HG03575 (cell line): ENCODE data around the gene HSPA12A.

Experiments used
- ATAC-seq: cut with Tn5 transposase; IDR thresholded peaks from one replicate; pipeline ENCODE4 v1.9.1; 2021; ENCODE audit not compliant: unreplicated experiment, insufficient number of reproducible peaks, low FRiP score; ENCODE audit errors: extremely low read depth

HSPA12A gene

GRCh38 chr10:116704926-116705325, 37.4 kb downstream of the HSPA12A start:
- ATAC-seq = no peak

- ATAC-seq = no peak
These were observed 40.2 kb downstream of the HSPA12A start for GRCh38 chr10:116702165-116702564.

DNA sequence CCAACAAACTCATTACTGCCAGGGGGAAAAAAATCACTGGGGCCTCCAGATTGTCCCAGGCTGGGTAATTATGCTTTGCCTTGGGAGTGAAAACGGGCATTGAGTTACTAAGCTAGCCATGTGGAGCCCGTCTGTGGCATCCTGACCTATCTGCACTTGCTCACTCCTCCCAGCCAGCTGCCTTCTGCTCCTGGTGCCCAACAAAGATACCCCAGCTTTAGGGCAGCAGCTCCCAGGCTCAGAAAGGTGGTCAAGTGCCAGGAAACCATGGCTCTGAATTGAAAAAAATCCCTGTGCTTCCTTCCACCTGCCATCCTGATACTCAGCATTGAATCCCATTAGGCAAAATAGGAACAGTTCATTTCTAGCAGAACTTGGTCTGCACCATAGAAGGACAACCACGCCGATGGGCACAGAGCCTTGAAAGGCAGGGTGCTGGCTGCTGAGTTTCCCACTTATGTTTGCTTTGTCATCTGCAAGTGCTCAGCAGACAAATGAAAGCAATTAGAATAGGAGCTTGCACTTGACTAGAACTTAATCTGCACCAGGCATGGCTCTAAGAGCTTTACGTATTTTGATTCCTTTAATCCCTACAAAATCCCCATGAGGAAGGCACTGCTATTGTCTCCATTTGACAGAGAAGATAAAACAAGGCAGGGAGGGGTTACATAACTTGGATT, 42.8 kb downstream of the HSPA12A start:
- no peak for ATAC-seq

DNA sequence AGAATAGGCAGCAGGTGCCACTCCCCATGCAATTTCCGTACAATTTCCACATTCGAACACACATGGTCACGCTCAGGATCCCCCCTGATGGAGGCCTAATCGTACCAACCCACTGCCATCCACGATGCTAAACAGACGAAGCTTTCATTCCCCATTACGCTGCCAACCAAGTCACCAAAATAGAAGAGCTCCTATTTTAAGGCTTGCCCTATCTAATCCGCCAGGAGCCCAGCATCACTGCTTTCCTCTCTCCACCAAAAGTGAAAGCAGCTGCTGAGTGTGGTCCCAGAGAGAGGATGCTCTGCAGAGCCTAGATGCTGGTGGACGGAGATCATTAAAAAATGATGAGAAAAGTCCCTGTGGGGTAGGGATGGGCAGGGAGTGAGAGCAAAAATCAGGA, 43.3 kb downstream of the HSPA12A start:
- ATAC-seq = no peak

- no peak for ATAC-seq
These were observed 44.0 kb downstream of the HSPA12A start for GRCh38 chr10:116698364-116698763.

DNA sequence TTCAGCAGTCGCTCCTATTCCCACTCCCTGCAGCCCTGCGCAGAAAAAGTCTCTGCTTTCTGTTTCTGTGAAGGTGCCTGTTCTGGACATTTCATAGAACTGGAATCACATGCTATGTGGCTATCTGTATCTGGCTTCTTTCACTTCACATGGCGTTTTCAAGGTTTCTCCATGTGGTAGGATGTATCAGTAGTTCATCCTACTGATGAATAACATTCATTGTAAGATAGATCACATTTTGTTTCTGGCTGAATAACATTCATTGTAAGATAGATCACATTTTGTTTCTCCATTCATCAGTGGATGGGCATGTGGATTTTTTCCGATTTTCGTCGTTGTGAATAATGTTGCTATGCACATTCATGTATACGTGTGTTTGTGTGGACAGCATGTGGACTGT, 44.5 kb downstream of the HSPA12A start:
- no peak for ATAC-seq

DNA sequence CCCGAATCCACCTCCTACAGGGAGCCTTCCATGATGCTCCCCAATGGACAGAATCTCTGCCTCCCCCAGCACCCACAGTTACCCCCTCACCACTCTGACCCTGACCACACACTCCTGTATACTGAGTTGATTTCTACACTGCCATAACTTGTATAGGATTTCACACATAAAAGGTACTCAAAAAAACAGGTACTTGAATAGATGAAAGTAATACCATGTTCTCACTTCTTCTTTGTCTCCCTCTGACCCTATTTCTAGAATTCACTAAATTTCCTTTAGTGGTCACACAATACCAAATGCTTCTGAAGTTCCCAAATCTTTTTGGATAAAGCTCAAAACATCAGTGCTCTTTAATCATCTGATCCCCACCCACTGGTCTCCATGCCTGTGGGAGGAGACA, 45.4 kb downstream of the HSPA12A start:
- no peak for ATAC-seq

- ATAC-seq = no peak
These were observed 47.5 kb downstream of the HSPA12A start for GRCh38 chr10:116694927-116695268.

- no peak for ATAC-seq
These were observed 48.0 kb downstream of the HSPA12A start for GRCh38 chr10:116694243-116694926.

- no peak for ATAC-seq
These were observed 50.1 kb downstream of the HSPA12A start for GRCh38 chr10:116692225-116692624.

DNA sequence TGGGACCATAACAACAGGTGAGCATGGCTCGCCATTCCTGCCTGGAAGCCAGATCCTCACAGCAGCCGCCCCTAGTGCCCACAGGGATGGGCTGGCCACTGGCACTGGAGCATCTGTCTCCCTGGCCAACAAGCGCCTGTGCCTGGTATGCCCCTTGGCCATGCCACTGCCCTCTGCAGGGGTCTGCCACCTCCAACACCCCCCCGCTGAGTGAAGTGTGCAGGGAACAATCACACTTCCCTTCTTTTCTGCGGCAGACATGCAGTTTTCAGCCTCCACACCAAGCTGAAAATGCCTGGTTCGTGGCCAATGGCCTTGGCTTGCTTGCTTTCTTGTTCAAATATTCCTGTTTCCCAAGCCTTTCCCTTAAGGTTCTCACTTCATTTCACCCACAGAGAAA, 50.7 kb downstream of the HSPA12A start:
- ATAC-seq = no peak

GRCh38 chr10:116690356-116691322, 51.7 kb downstream of the HSPA12A start:
- no peak for ATAC-seq

DNA sequence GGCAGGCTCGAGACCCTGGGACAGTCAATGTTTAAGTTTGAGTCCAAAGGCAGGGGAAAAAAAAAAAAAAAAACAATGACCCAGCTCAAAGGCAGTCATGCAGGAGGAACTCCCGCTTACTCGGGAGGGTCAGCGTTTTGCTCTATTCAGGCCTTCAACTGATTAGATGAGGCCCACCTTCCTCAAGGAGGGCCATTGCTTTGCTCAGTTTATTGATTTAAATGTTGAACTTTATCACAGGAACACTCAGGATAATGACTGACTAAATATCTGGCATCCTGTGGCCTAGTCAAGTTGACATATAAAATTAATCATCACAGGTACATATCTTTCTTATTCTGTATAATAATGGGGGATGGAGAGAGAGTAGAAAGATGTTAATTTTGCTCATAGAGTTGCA, 52.6 kb downstream of the HSPA12A start:
- ATAC-seq = no peak

DNA sequence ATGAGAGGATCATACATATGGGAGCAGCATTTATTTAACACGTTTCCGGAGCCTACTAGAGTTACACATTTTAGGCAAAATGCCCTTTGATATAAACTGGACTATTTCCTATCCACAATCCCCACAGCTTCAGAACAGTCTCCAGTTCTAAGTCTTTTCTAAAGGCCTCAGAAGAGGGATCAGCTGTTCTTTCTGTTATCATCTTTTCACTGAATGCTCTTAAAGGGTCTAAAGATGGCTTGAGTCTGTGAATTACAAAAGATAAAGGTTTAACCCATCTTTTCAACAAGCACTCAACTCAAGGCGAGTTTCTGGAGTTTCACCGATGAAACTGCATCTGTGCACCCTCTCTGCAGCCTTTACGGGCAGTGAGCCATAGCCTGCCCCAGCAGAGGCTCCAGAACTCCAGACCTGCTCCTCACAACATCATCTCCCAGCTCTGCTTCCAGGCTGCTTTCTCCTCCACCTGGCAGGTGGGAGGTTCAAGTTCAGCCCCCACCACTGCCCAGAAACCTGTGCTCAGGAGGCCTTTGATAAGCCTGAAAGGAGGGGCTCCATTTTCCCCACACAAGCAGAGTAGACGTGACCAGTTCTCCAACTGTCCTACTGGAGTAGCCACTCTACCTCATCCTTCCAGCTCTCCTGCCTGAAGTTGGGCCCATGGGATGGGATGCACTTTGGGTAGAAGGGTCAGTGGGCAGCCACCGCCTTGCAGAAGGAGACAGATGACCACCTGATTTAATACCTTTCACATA, 53.4 kb downstream of the HSPA12A start:
- ATAC-seq = no peak

DNA sequence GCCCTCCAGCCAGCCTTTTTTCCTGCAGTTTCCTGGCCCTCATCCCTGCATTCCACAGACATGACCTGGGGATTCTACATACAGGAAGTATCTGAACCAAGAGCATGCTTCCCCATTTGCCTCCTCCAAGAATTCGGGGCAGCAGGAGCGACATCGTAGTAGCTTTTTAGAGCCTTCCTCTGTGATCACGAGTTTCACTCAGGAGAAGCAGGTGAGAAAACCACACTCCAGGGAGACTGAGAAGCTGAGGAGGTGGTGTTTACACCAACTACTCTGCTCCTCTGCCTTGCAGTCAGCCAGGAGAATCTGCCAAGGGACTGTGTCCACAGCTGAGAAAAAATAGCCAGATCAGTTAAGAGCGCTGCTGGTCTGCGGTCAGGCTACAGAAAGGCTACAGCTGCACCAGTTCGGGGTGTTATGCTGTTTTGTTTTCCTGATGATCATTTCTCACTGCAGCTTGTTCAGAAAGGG, 54.1 kb downstream of the HSPA12A start:
- ATAC-seq = no peak

- no peak for ATAC-seq
These were observed 54.7 kb downstream of the HSPA12A start for GRCh38 chr10:116687633-116688032.

DNA sequence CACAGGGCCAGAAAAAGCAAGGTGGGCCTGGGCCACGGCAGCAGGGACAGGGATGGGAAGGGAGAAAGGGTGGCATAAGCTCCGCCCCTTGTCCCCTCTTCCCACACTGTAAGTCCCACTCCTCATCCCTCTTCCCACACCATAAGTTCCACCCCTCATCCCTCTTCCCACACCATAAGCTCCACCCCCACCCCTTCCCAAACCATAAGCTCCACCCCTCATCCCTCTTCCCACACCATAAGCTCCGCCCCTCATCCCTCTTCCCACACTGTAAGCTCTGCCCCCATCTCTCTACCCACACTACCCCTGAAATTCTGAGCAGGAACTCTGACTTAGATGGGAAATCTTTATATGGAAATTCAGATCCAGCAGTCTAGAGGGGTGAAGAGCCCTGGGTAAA, 55.7 kb downstream of the HSPA12A start:
- ATAC-seq = no peak

DNA sequence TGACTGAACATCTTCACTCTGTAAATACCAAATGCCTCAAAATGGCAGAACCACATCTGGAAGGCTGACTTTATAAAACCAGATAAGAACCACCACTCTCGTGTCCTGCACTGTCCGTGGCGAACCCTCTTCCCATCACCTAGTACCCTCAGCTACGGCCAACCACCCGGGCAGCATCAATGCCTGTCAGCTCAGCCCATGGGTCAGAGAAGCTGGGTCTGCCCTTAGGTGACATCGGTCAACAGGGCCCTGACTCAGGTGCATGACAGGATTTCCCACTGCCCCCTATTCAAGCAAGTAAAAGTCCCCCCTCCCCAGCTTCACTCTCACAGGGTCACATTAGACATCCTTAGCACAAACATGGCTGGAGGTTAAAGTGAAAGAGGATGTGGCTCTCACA, 56.6 kb downstream of the HSPA12A start:
- no peak for ATAC-seq

GRCh38 chr10:116684781-116685180, 57.6 kb downstream of the HSPA12A start:
- no peak for ATAC-seq
